Measurements from ENCODE around the gene HAP1. TPM values are rescaled to one million over a fixed set of nuclear protein-coding genes. Genes with fewer than 3 reads are reported as not detected.

Gene HAP1
- total RNA-seq, 1 donor from 2014 or later: 0.11 TPM

DNA sequence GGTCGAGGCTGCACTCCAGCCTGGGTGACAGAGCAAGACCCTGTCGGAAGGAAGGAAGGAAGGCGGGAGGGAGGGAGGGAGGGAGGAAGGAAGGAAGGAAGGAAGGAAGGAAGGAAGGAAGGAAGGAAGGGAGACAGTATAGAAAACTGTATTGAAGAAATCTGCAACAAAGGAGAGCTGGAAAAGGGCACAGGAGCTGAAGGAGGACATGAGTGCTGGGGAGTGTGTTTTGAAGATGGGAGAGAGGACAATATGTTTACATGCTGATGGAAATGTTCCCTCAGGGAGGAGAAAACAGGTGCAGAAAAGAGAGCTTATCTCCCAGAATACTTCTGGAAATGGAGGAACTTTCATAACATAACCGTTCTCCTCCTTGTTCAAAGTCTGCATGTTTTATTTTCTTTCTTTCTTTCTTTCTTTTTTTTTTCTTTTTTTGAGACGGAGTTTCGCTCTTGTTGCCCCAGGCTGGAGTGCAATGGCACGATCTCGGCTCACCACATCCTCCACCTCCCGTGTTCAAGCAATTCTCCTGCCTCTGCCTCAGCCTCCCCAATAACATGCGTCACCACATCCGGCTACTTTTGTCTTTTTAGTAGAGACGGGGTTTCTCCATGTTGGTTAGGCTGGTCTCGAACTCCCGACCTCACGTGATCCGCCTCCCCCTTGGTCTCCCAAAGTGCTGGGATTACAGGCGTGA lies 2.7 kb upstream of the HAP1 start:
- intact Hi-C loops (cut with micrococcal nuclease): loop anchor here (10.0 kb wide), 1 partner anchor 128 kb away; the partner anchor contains the start of gene KLHL11
- H3K27ac Mint-ChIP-seq: no peak overlapping the region
- POLR2A ChIA-PET: interaction anchor here (0.5 to 1.1 kb wide), 3 partner anchors 48 to 550 kb away, joined by 3 to 5 read pairs (median 4); partner anchors contain the start of gene EIF1
- peaks cover 11% of the 10 kb centered on the region for H3K4me1 Mint-ChIP-seq
- no peaks in the 10 kb centered on the region for H3K9me3 Mint-ChIP-seq
- H3K27me3 Mint-ChIP-seq: peaks cover 27% of the 10 kb centered on the region
- TF ChIP-seq, protein P1, sequence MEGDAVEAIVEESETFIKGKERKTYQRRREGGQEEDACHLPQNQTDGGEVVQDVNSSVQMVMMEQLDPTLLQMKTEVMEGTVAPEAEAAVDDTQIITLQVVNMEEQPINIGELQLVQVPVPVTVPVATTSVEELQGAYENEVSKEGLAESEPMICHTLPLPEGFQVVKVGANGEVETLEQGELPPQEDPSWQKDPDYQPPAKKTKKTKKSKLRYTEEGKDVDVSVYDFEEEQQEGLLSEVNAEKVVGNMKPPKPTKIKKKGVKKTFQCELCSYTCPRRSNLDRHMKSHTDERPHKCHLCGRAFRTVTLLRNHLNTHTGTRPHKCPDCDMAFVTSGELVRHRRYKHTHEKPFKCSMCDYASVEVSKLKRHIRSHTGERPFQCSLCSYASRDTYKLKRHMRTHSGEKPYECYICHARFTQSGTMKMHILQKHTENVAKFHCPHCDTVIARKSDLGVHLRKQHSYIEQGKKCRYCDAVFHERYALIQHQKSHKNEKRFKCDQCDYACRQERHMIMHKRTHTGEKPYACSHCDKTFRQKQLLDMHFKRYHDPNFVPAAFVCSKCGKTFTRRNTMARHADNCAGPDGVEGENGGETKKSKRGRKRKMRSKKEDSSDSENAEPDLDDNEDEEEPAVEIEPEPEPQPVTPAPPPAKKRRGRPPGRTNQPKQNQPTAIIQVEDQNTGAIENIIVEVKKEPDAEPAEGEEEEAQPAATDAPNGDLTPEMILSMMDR (IDR thresholded peaks at IDR 0.05): no peak
- DNase-seq (no peak), ATAC-seq (ENCODE audit: low read depth) (no peak)
- no peaks in the 10 kb centered on the region for H3K36me3 Mint-ChIP-seq (ENCODE audit: low read depth)
- no peak overlapping the region for H3K4me3 Mint-ChIP-seq
- CTCF ChIA-PET: interaction anchor here (1.3 to 4.3 kb wide), 5 partner anchors 49 to 74 kb away, joined by 5 to 54 read pairs (median 7); partner anchors contain the start of genes JUP and P3H4

DNA sequence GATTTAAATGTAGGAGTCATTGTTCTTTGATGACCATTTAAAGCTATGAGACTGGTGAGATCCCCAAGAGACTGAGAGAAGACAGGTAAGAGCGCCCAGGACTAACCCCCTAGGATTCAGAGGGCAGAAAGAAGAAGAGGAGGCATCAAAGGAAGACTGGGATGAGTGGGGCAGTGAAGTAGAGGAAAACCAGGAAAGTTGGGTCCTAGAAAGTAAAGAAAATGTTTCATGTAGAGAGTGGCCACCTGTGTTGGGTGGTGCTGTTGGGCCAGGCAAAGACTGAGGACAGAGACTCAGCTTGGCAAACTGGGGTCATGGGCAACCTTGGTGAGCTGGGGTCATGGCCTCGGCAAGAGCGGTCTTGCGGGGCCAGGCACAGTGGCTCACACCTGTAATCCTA lies 1.3 kb upstream of the HAP1 start:
- ChIA-PET POLR2A (interaction anchor here (1.0 kb wide), 1 partner anchor 47 kb away, joined by 3 read pairs; the partner anchor contains the start of gene EIF1), CTCF (interaction anchor here (4.3 kb wide), 1 partner anchor 67 kb away, joined by 54 read pairs; no protein-coding TSS in a partner anchor)
- TF ChIP-seq, protein P1 (IDR thresholded peaks at IDR 0.05): no peak
- DNase-seq: no peak
- peaks cover 34% of the 10 kb centered on the region for H3K27me3 Mint-ChIP-seq
- no peaks in the 10 kb centered on the region for H3K36me3 Mint-ChIP-seq (ENCODE audit: low read depth)
- no peak for ATAC-seq (ENCODE audit: low read depth)
- H3K4me1 Mint-ChIP-seq: peaks cover 11% of the 10 kb centered on the region
- intact Hi-C loops (cut with micrococcal nuclease): loop anchor here (10.0 kb wide), 1 partner anchor 129 kb away; the partner anchor contains the start of gene KLHL11
- H3K9me3 Mint-ChIP-seq: no peaks in the 10 kb centered on the region
- no peak overlapping the region for H3K27ac Mint-ChIP-seq
- H3K4me3 Mint-ChIP-seq: no peak overlapping the region

DNA sequence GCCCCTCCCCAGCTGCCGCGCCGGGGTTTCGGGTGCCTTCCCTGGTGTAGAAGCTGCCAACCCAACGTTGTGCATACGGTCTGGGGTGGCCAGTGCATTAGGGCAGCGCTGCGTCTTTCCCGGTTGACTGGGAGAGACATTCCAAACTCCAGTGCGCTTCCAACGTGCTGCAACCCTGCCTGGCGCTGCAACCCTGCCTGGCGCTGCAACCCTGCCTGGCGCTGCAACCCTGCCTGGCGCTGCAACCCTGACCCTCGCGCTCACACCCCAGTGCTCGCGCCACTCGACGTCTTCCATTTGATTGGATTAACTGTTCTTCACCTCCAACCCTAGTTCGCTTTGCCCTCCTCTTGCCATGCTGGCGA lies 488 bp upstream of the HAP1 start:
- ChIA-PET CTCF (interaction anchor here (4.3 kb wide), 1 partner anchor 68 kb away, joined by 54 read pairs; no protein-coding TSS in a partner anchor), POLR2A (interaction anchor here (1.3 kb wide), 1 partner anchor 51 kb away, joined by 4 read pairs; no protein-coding TSS in a partner anchor)
- Mint-ChIP-seq H3K4me3 (peak overlapping the region; percentile 17), H3K36me3 (ENCODE audit: low read depth) (no peaks in the 10 kb centered on the region), H3K9me3 (no peaks in the 10 kb centered on the region), H3K27ac (no peak overlapping the region), H3K4me1 (peaks cover 11% of the 10 kb centered on the region), H3K27me3 (peaks cover 34% of the 10 kb centered on the region)
- intact Hi-C loops (cut with micrococcal nuclease): loop anchor here (10.0 kb wide), 1 partner anchor 130 kb away; the partner anchor contains the start of gene KLHL11
- ATAC-seq (ENCODE audit: low read depth): no peak
- no peak for DNase-seq
- TF ChIP-seq, protein P1 (IDR thresholded peaks at IDR 0.05): no peak

DNA sequence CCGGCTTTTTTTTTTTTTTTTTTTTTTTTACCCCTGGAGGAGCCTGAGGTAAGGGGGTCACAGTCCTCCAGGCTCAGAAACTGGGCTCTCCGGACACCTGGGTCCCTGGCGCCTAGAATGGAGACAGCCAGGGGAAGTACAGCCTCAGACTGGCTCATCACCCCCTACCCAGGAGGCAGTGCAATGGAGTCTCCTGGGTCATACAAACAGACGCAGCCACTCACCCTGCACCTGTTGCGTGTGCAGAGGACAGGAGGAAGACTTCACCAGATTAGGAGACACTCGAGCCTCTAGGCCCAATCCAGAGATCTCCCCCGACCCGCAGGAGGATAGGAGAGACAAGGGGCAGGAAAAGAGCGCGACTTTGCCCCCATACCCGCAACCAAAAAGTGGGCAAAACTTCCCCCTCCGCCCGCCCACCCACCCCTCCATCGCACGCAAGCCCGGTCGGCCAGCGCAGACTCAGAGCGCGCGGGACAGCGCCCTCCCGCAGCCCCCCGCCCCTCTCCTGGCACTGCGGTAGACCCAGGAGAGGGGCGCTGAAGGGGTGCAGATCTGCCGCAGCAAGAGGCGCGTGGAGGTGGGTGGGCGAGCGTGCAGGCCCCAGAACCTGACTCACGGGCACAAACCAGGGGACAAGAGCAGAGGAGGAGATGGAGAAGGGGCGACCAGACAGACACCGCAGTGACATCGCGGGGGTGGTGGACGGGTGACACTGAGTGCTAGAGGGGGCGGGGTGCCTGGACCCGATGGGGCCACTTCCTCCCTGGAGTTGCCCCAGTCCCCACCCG lies 900 bp downstream of the HAP1 start:
- no peaks in the 10 kb centered on the region for H3K9me3 Mint-ChIP-seq
- ChIA-PET POLR2A (interaction anchor here (0.7 to 1.3 kb wide), 2 partner anchors 52 to 105 kb away, joined by 4 to 6 read pairs; no protein-coding TSS in a partner anchor), CTCF (no interaction called here)
- TF ChIP-seq, protein P1 (IDR thresholded peaks at IDR 0.05): no peak
- intact Hi-C loops (cut with micrococcal nuclease): loop anchor here (10.0 kb wide), 1 partner anchor 131 kb away; the partner anchor contains the start of gene KLHL11
- H3K4me3 Mint-ChIP-seq: peak overlapping the region; percentile 50
- H3K36me3 Mint-ChIP-seq (ENCODE audit: low read depth): no peaks in the 10 kb centered on the region
- ATAC-seq (ENCODE audit: low read depth) (no peak), DNase-seq (no peak)
- H3K4me1 Mint-ChIP-seq: peaks cover 11% of the 10 kb centered on the region
- peaks cover 34% of the 10 kb centered on the region for H3K27me3 Mint-ChIP-seq
- no peak overlapping the region for H3K27ac Mint-ChIP-seq
